ENCODE measurements around the gene ZNF232. TPM values are rescaled to one million over a fixed set of nuclear protein-coding genes. Genes with fewer than 3 reads are reported as not detected.

The ZNF232 gene
- total and polyA plus RNA-seq, 2 of the 13 experiments (the other 11 are each of a cell fraction or from before 2014, with no cell fraction given) = 7.8 to 28.7 TPM

DNA sequence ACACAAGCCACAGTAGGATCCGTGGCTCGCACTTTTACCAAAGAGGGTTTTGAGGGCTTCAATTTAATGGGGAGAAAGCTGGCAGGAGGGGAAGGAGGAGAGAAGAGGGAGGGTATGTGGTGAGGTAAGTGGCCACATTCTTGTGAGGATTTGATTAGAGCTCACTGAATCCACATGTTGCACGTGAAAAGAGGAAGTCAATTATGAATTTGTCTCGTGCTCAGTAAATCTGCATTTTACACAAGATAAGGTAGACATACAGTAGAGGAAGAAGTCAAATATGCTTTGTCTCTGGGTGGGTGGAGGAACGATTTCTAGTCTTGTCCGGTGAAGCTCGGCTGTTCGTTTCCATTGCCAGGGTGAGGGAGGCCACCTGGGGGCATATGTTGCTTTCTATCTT, 862 bp downstream of the ZNF232 start:
- FAIRE-seq = peak; percentile 67
- WGBS (ENCODE audit: low lambda C conversion rate) = 12% methylated on average over 8 of the region's 8 CpGs
- Histone ChIP-seq H3K36me3 (replicated peaks in 1 of 2; ENCODE audit: control insufficient read depth in 1 of 2, insufficient read depth in 2 of 2, low read length in 2 of 2) (peaks cover 13 to 29% of the 10 kb centered on the region in 2 experiments), H3K4me3 (replicated peaks in 1 of 3; ENCODE audit: insufficient read depth in 1 of 3, low read depth in 2 of 3, low read length in 3 of 3) (peak overlapping the region; percentile 69 to 99 (median 96)), H3K27me3 (ENCODE audit: control insufficient read depth in 1 of 2, insufficient read depth in 2 of 2, low read length in 2 of 2) (no peaks in the 10 kb centered on the region), H2AFZ (ENCODE audit: low read length) (no peak overlapping the region), H3K79me2 (ENCODE audit: insufficient read depth, low read length) (peaks cover 13% of the 10 kb centered on the region), H3K4me1 (ENCODE audit: insufficient read depth, low read length) (peaks cover 29% of the 10 kb centered on the region), H3K9me3 (ENCODE audit: low read length) (no peaks in the 10 kb centered on the region), H3K27ac (ENCODE audit: extremely low read length, insufficient read depth, low read length) (peak overlapping the region; percentile 68), H4K20me1 (ENCODE audit: insufficient read depth, low read length) (no peaks in the 10 kb centered on the region), H3K9ac (ENCODE audit: insufficient read depth, low read depth, low read length) (peak overlapping the region; percentile 84), H3K4me2 (ENCODE audit: low read depth, low read length) (peak overlapping the region; percentile 88)
- intact Hi-C loops (cut with micrococcal nuclease; ENCODE audit: unreplicated experiment) (no loop called here), in situ Hi-C loops (cut with HindIII; ENCODE audit: extremely low pct_ligation_motif_present, low pct_unique_long_range_greater_than_20kb) (no loop called here)
- ChIA-PET POLR2A (interaction anchor here (0.7 to 2.3 kb wide), 3 partner anchors 8 to 171 kb away, joined by 3 to 6 read pairs (median 4); partner anchors contain the start of genes RNF167, SLC25A11 and SPAG7), CTCF (ENCODE audit: low intra/inter-chr PET ratio, low total read pairs) (no interaction called here)
- BruUV-seq (replicated peaks) = TSS peak; percentile 57
- TF ChIP-seq, protein P1, sequence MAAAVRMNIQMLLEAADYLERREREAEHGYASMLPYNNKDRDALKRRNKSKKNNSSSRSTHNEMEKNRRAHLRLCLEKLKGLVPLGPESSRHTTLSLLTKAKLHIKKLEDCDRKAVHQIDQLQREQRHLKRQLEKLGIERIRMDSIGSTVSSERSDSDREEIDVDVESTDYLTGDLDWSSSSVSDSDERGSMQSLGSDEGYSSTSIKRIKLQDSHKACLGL (CRISPR knock-in tag; IDR thresholded peaks at IDR 0.05) = no peak
- TF ChIP-seq KDM1A (CRISPR knock-in tag; IDR thresholded peaks at IDR 0.05) = no peak
- TF ChIP-seq, protein P2, sequence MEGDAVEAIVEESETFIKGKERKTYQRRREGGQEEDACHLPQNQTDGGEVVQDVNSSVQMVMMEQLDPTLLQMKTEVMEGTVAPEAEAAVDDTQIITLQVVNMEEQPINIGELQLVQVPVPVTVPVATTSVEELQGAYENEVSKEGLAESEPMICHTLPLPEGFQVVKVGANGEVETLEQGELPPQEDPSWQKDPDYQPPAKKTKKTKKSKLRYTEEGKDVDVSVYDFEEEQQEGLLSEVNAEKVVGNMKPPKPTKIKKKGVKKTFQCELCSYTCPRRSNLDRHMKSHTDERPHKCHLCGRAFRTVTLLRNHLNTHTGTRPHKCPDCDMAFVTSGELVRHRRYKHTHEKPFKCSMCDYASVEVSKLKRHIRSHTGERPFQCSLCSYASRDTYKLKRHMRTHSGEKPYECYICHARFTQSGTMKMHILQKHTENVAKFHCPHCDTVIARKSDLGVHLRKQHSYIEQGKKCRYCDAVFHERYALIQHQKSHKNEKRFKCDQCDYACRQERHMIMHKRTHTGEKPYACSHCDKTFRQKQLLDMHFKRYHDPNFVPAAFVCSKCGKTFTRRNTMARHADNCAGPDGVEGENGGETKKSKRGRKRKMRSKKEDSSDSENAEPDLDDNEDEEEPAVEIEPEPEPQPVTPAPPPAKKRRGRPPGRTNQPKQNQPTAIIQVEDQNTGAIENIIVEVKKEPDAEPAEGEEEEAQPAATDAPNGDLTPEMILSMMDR (CRISPR knock-in tag; IDR thresholded peaks at IDR 0.05) = 0 out of 2 replicates have a peak, but pooled peaks have one; percentile 20
- TF ChIP-seq, protein P3, sequence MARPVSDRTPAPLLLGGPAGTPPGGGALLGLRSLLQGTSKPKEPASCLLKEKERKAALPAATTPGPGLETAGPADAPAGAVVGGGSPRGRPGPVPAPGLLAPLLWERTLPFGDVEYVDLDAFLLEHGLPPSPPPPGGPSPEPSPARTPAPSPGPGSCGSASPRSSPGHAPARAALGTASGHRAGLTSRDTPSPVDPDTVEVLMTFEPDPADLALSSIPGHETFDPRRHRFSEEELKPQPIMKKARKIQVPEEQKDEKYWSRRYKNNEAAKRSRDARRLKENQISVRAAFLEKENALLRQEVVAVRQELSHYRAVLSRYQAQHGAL (CRISPR knock-in tag; IDR thresholded peaks at IDR 0.05; ENCODE audit: not compliant biosample characterization) = no peak
- TF ChIP-seq SP4 (CRISPR knock-in tag; IDR thresholded peaks at IDR 0.05) = no peak
- TF ChIP-seq, protein P4, sequence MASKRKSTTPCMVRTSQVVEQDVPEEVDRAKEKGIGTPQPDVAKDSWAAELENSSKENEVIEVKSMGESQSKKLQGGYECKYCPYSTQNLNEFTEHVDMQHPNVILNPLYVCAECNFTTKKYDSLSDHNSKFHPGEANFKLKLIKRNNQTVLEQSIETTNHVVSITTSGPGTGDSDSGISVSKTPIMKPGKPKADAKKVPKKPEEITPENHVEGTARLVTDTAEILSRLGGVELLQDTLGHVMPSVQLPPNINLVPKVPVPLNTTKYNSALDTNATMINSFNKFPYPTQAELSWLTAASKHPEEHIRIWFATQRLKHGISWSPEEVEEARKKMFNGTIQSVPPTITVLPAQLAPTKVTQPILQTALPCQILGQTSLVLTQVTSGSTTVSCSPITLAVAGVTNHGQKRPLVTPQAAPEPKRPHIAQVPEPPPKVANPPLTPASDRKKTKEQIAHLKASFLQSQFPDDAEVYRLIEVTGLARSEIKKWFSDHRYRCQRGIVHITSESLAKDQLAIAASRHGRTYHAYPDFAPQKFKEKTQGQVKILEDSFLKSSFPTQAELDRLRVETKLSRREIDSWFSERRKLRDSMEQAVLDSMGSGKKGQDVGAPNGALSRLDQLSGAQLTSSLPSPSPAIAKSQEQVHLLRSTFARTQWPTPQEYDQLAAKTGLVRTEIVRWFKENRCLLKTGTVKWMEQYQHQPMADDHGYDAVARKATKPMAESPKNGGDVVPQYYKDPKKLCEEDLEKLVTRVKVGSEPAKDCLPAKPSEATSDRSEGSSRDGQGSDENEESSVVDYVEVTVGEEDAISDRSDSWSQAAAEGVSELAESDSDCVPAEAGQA (IDR thresholded peaks at IDR 0.05; ENCODE audit: low read depth) = no peak
- TF ChIP-seq, protein P4 (CRISPR knock-in tag; IDR thresholded peaks at IDR 0.05; ENCODE audit: borderline replicate concordance) = no peak
- TF ChIP-seq, protein P5, sequence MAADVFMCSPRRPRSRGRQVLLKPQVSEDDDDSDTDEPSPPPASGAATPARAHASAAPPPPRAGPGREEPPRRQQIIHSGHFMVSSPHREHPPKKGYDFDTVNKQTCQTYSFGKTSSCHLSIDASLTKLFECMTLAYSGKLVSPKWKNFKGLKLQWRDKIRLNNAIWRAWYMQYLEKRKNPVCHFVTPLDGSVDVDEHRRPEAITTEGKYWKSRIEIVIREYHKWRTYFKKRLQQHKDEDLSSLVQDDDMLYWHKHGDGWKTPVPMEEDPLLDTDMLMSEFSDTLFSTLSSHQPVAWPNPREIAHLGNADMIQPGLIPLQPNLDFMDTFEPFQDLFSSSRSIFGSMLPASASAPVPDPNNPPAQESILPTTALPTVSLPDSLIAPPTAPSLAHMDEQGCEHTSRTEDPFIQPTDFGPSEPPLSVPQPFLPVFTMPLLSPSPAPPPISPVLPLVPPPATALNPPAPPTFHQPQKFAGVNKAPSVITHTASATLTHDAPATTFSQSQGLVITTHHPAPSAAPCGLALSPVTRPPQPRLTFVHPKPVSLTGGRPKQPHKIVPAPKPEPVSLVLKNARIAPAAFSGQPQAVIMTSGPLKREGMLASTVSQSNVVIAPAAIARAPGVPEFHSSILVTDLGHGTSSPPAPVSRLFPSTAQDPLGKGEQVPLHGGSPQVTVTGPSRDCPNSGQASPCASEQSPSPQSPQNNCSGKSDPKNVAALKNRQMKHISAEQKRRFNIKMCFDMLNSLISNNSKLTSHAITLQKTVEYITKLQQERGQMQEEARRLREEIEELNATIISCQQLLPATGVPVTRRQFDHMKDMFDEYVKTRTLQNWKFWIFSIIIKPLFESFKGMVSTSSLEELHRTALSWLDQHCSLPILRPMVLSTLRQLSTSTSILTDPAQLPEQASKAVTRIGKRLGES (CRISPR knock-in tag; IDR thresholded peaks at IDR 0.05; ENCODE audit: borderline replicate concordance) = no peak
- DNase-seq (ENCODE audit: low spot score) = peak; percentile 10
- peak; percentile 24; the same call in 1 of the 3 replicates for ATAC-seq
